ENCODE results near the gene ANKEF1. TPM values are rescaled to one million over a fixed set of nuclear protein-coding genes. Genes with fewer than 3 reads are reported as not detected.
"Not testable (repeated sequence)": the region's sequence is repeated elsewhere in the genome, so short reads cannot be mapped to it uniquely, and the experiment has no call there.

The ANKEF1 gene
- polyA plus RNA-seq, 3 donors from 2014 or later, result 1.3 to 3.6 (median 2.0) TPM

GRCh38 chr20:10007158-10007557 lies 27.6 kb upstream of the ANKEF1 start:
- Mint-ChIP-seq H3K4me3 (no peak overlapping the region), H3K9me3 (no peaks in the 10 kb centered on the region), H3K36me3 (no peaks in the 10 kb centered on the region), H3K27me3 (ENCODE audit: low read depth in 3 of 3) (peaks cover 4 to 9% (median 6%) of the 10 kb centered on the region in 3 donors), H3K4me1 (no peaks in the 10 kb centered on the region), H3K27ac (no peak overlapping the region)
- DNase-seq, result no peak

GRCh38 chr20:10007747-10008146 lies 27.0 kb upstream of the ANKEF1 start:
- H3K4me1 Mint-ChIP-seq, result no peaks in the 10 kb centered on the region
- no peak overlapping the region for H3K27ac Mint-ChIP-seq
- H3K27me3 Mint-ChIP-seq (ENCODE audit: low read depth in 3 of 3), result peaks cover 3 to 9% (median 6%) of the 10 kb centered on the region in 3 donors

GRCh38 chr20:10012464-10012863 lies 22.3 kb upstream of the ANKEF1 start:
- no peak for DNase-seq
- Mint-ChIP-seq H3K9me3 (peaks cover 0 to 2% (median 0%) of the 10 kb centered on the region in 6 donors), H3K27ac (no peak overlapping the region), H3K4me1 (no peaks in the 10 kb centered on the region), H3K4me3 (no peak overlapping the region), H3K36me3 (no peaks in the 10 kb centered on the region), H3K27me3 (ENCODE audit: low read depth in 3 of 3) (peaks cover 4 to 7% (median 6%) of the 10 kb centered on the region in 3 donors)

More at GRCh38 chr20:10007747-10008146, 27.0 kb upstream of the ANKEF1 start:
- H3K9me3 Mint-ChIP-seq, result no peaks in the 10 kb centered on the region
- no peaks in the 10 kb centered on the region for H3K36me3 Mint-ChIP-seq
- DNase-seq, result no peak
- H3K4me3 Mint-ChIP-seq, result no peak overlapping the region

GRCh38 chr20:10014431-10014830 lies 20.4 kb upstream of the ANKEF1 start:
- Mint-ChIP-seq H3K36me3 (no peaks in the 10 kb centered on the region), H3K27me3 (ENCODE audit: low read depth in 3 of 3) (peaks cover 0 to 4% (median 4%) of the 10 kb centered on the region in 3 donors), H3K9me3 (peaks cover 0 to 2% (median 0%) of the 10 kb centered on the region in 6 donors), H3K4me1 (no peaks in the 10 kb centered on the region), H3K27ac (no peak overlapping the region), H3K4me3 (no peak overlapping the region)
- DNase-seq, result no peak

GRCh38 chr20:10020937-10021336 lies 13.8 kb upstream of the ANKEF1 start:
- Mint-ChIP-seq H3K27me3 (ENCODE audit: low read depth in 3 of 3) (peaks cover 0 to 6% (median 4%) of the 10 kb centered on the region in 3 donors), H3K4me3 (no peak overlapping the region), H3K9me3 (peaks cover 0 to 2% (median 0%) of the 10 kb centered on the region in 6 donors), H3K4me1 (no peaks in the 10 kb centered on the region), H3K36me3 (no peaks in the 10 kb centered on the region), H3K27ac (no peak overlapping the region)
- DNase-seq, result no peak

GRCh38 chr20:10022625-10023024 lies 12.2 kb upstream of the ANKEF1 start:
- Mint-ChIP-seq H3K27ac (no peak overlapping the region), H3K36me3 (peaks cover 0 to 3% (median 0%) of the 10 kb centered on the region in 3 donors), H3K4me1 (no peaks in the 10 kb centered on the region), H3K9me3 (peaks cover 0 to 8% (median 0%) of the 10 kb centered on the region in 6 donors), H3K4me3 (no peak overlapping the region), H3K27me3 (ENCODE audit: low read depth in 3 of 3) (peaks cover 6 to 10% (median 8%) of the 10 kb centered on the region in 3 donors)
- DNase-seq, result no peak

- Mint-ChIP-seq H3K27me3 (ENCODE audit: low read depth in 3 of 3) (peaks cover 8 to 14% (median 9%) of the 10 kb centered on the region in 3 donors), H3K4me1 (no peaks in the 10 kb centered on the region)
- no peak for DNase-seq
Measured at GRCh38 chr20:10023911-10024310, 10.9 kb upstream of the ANKEF1 start.

GRCh38 chr20:10031451-10032215 lies 3.2 kb upstream of the ANKEF1 start:
- H3K36me3 Mint-ChIP-seq, H3K4me3 Mint-ChIP-seq, H3K27ac Mint-ChIP-seq, DNase-seq, H3K9me3 Mint-ChIP-seq: not testable (repeated sequence)
- peaks cover 2 to 11% (median 9%) of the 10 kb centered on the region in 3 donors for H3K27me3 Mint-ChIP-seq (ENCODE audit: low read depth in 3 of 3)
- peaks cover 9 to 18% of the 10 kb centered on the region in 2 donors for H3K4me1 Mint-ChIP-seq

More at GRCh38 chr20:10023911-10024310, 10.9 kb upstream of the ANKEF1 start:
- Mint-ChIP-seq H3K27ac (no peak overlapping the region), H3K36me3 (peaks cover 0 to 3% (median 0%) of the 10 kb centered on the region in 3 donors), H3K9me3 (peaks cover 0 to 8% (median 0%) of the 10 kb centered on the region in 6 donors), H3K4me3 (no peak overlapping the region)

GRCh38 chr20:10032269-10032668 lies 2.5 kb upstream of the ANKEF1 start:
- H3K27me3 Mint-ChIP-seq (ENCODE audit: low read depth in 3 of 3), result peaks cover 2 to 10% (median 9%) of the 10 kb centered on the region in 3 donors
- not testable (repeated sequence) for H3K36me3 Mint-ChIP-seq, H3K4me3 Mint-ChIP-seq, H3K27ac Mint-ChIP-seq, DNase-seq, H3K9me3 Mint-ChIP-seq
- peaks cover 9 to 18% of the 10 kb centered on the region in 2 donors for H3K4me1 Mint-ChIP-seq

- Mint-ChIP-seq H3K27me3 (ENCODE audit: low read depth in 3 of 3) (peaks cover 0 to 6% (median 0%) of the 10 kb centered on the region in 3 donors), H3K27ac (peak overlapping the region in 2 of 6 donors; percentile 7 to 12), H3K9me3 (no peaks in the 10 kb centered on the region), H3K4me3 (peak overlapping the region; percentile 28 to 75 (median 58)), H3K4me1 (peaks cover 9 to 18% of the 10 kb centered on the region in 2 donors), H3K36me3 (peaks cover 0 to 6% (median 0%) of the 10 kb centered on the region in 3 donors)
- no peak for DNase-seq
Measured at GRCh38 chr20:10033905-10034650, 709 bp upstream of the ANKEF1 start.

GRCh38 chr20:10036321-10036720 lies 1.5 kb downstream of the ANKEF1 start:
- Mint-ChIP-seq H3K4me3 (peak overlapping the region in 2 of 5 donors; percentile 68 to 70), H3K4me1 (peaks cover 9 to 18% of the 10 kb centered on the region in 2 donors)
- H3K27me3 Mint-ChIP-seq (ENCODE audit: low read depth in 3 of 3); H3K36me3 Mint-ChIP-seq; H3K9me3 Mint-ChIP-seq; H3K27ac Mint-ChIP-seq; DNase-seq: not testable (repeated sequence)

GRCh38 chr20:10040070-10040975 lies 5.5 kb downstream of the ANKEF1 start:
- H3K9me3 Mint-ChIP-seq, result no peaks in the 10 kb centered on the region

GRCh38 chr20:10042086-10042485 lies 7.3 kb downstream of the ANKEF1 start:
- Mint-ChIP-seq H3K4me1 (no peaks in the 10 kb centered on the region), H3K9me3 (no peaks in the 10 kb centered on the region), H3K36me3 (peaks cover 6 to 13% (median 9%) of the 10 kb centered on the region in 3 donors), H3K27ac (no peak overlapping the region), H3K27me3 (ENCODE audit: low read depth in 3 of 3) (no peaks in the 10 kb centered on the region), H3K4me3 (no peak overlapping the region)
- no peak for DNase-seq

More at GRCh38 chr20:10040070-10040975, 5.5 kb downstream of the ANKEF1 start:
- no peak overlapping the region for H3K27ac Mint-ChIP-seq
- no peak for DNase-seq
- no peak overlapping the region for H3K4me3 Mint-ChIP-seq
- peaks cover 0 to 1% (median 0%) of the 10 kb centered on the region in 3 donors for H3K27me3 Mint-ChIP-seq (ENCODE audit: low read depth in 3 of 3)
- peaks cover 6 to 7% of the 10 kb centered on the region in 2 donors for H3K4me1 Mint-ChIP-seq
- H3K36me3 Mint-ChIP-seq, result peaks cover 6 to 13% (median 6%) of the 10 kb centered on the region in 3 donors
